Measurements from ENCODE around the gene TBX18. TPM values are rescaled to one million over a fixed set of nuclear protein-coding genes. Genes with fewer than 3 reads are reported as not detected.

Gene TBX18
- total RNA-seq, 1 donor from 2014 or later = 9.4 TPM

GRCh38 chr6:84774157-84774984 is 10.0 kb upstream of the TBX18 start:
- Mint-ChIP-seq H3K4me3 (ENCODE audit: unreplicated experiment) (peak overlapping the region; percentile 85), H3K4me1 (ENCODE audit: unreplicated experiment) (peaks cover 8% of the 10 kb centered on the region), H3K36me3 (ENCODE audit: low read depth, unreplicated experiment) (no peaks in the 10 kb centered on the region), H3K27me3 (ENCODE audit: unreplicated experiment) (peaks cover 14% of the 10 kb centered on the region), H3K27ac (ENCODE audit: unreplicated experiment) (no peak overlapping the region), H3K9me3 (ENCODE audit: unreplicated experiment) (no peaks in the 10 kb centered on the region)
- TF ChIP-seq CTCF (IDR thresholded peaks at IDR 0.05; ENCODE audit: unreplicated experiment) = peak; percentile 69
- peak; percentile 81 for DNase-seq (ENCODE audit: low spot score)

- Mint-ChIP-seq H3K9me3 (ENCODE audit: unreplicated experiment) (no peaks in the 10 kb centered on the region), H3K4me3 (ENCODE audit: unreplicated experiment) (peak overlapping the region; percentile 85), H3K36me3 (ENCODE audit: low read depth, unreplicated experiment) (no peaks in the 10 kb centered on the region)
These were observed 9.2 kb upstream of the TBX18 start for GRCh38 chr6:84773431-84774156.

GRCh38 chr6:84773133-84773430 is 8.7 kb upstream of the TBX18 start:
- DNase-seq (ENCODE audit: low spot score) = no peak
- H3K36me3 Mint-ChIP-seq (ENCODE audit: low read depth, unreplicated experiment) = no peaks in the 10 kb centered on the region
- H3K4me1 Mint-ChIP-seq (ENCODE audit: unreplicated experiment) = peaks cover 15% of the 10 kb centered on the region
- peaks cover 21% of the 10 kb centered on the region for H3K27me3 Mint-ChIP-seq (ENCODE audit: unreplicated experiment)
- TF ChIP-seq CTCF (IDR thresholded peaks at IDR 0.05; ENCODE audit: unreplicated experiment) = no peak
- H3K27ac Mint-ChIP-seq (ENCODE audit: unreplicated experiment) = no peak overlapping the region
- no peaks in the 10 kb centered on the region for H3K9me3 Mint-ChIP-seq (ENCODE audit: unreplicated experiment)
- H3K4me3 Mint-ChIP-seq (ENCODE audit: unreplicated experiment) = peak overlapping the region; percentile 72

More at GRCh38 chr6:84773431-84774156, 9.2 kb upstream of the TBX18 start:
- Mint-ChIP-seq H3K27me3 (ENCODE audit: unreplicated experiment) (peaks cover 19% of the 10 kb centered on the region), H3K27ac (ENCODE audit: unreplicated experiment) (no peak overlapping the region), H3K4me1 (ENCODE audit: unreplicated experiment) (peaks cover 13% of the 10 kb centered on the region)
- DNase-seq (ENCODE audit: low spot score) = peak; percentile 45
- no peak for TF ChIP-seq CTCF (IDR thresholded peaks at IDR 0.05; ENCODE audit: unreplicated experiment)

GRCh38 chr6:84772428-84773132 is 8.2 kb upstream of the TBX18 start:
- H3K4me3 Mint-ChIP-seq (ENCODE audit: unreplicated experiment) = peak overlapping the region; percentile 72
- peak; percentile 37 for DNase-seq (ENCODE audit: low spot score)
- no peak for TF ChIP-seq CTCF (IDR thresholded peaks at IDR 0.05; ENCODE audit: unreplicated experiment)
- peaks cover 20% of the 10 kb centered on the region for H3K4me1 Mint-ChIP-seq (ENCODE audit: unreplicated experiment)
- H3K9me3 Mint-ChIP-seq (ENCODE audit: unreplicated experiment) = no peaks in the 10 kb centered on the region
- no peaks in the 10 kb centered on the region for H3K36me3 Mint-ChIP-seq (ENCODE audit: low read depth, unreplicated experiment)
- H3K27ac Mint-ChIP-seq (ENCODE audit: unreplicated experiment) = no peak overlapping the region
- peaks cover 22% of the 10 kb centered on the region for H3K27me3 Mint-ChIP-seq (ENCODE audit: unreplicated experiment)

Measured in endothelial cell (in vitro differentiated cells).